ENCODE measurements around the gene SEMA3F. TPM values are rescaled to one million over a fixed set of nuclear protein-coding genes. Genes with fewer than 3 reads are reported as not detected.

SEMA3F gene
- total and polyA plus RNA-seq, 4 donors: 0.60 to 4.8 (median 2.1) TPM

GRCh38 chr3:50132421-50133282 is 22.5 kb upstream of the SEMA3F start:
- Histone ChIP-seq H3K4me3 (ENCODE audit: low read depth in 1 of 3, low read length in 3 of 3) (no peak overlapping the region), H3K9me3 (ENCODE audit: control insufficient read depth in 4 of 4, low read length in 3 of 4) (no peaks in the 10 kb centered on the region), H3K4me1 (ENCODE audit: control insufficient read depth in 4 of 4, insufficient read depth in 4 of 4, low read length in 3 of 4) (no peaks in the 10 kb centered on the region), H3K9ac (ENCODE audit: low read depth in 1 of 2, low read length in 2 of 2) (no peak overlapping the region), H3K36me3 (ENCODE audit: control insufficient read depth in 4 of 4, insufficient read depth in 3 of 4, low read depth in 1 of 4, low read length in 3 of 4) (no peaks in the 10 kb centered on the region), H3K27ac (ENCODE audit: low read depth in 1 of 2, low read length in 2 of 2) (no peak overlapping the region), H3K27me3 (ENCODE audit: control insufficient read depth in 4 of 4, insufficient read depth in 4 of 4, low read length in 3 of 4) (no peaks in the 10 kb centered on the region)
- no peak for TF ChIP-seq JUND (IDR thresholded peaks at IDR 0.05)
- no peak for TF ChIP-seq TAF1 (conservative IDR thresholded peaks at IDR 0.05)
- TF ChIP-seq MAX (IDR thresholded peaks at IDR 0.05): no peak
- no peak for TF ChIP-seq SP1 (IDR thresholded peaks at IDR 0.05)
- TF ChIP-seq NR2F2 (IDR thresholded peaks at IDR 0.05): no peak
- TF ChIP-seq RAD21 (IDR thresholded peaks at IDR 0.05): no peak
- TF ChIP-seq HNF4A (conservative IDR thresholded peaks at IDR 0.05): no peak
- TF ChIP-seq EGR1 (IDR thresholded peaks at IDR 0.05; ENCODE audit: low read depth in 2 of 2): no peak
- no peak for TF ChIP-seq HNF4G (IDR thresholded peaks at IDR 0.05)
- no peak for TF ChIP-seq ZBTB33 (IDR thresholded peaks at IDR 0.05)
- TF ChIP-seq FOXA2 (IDR thresholded peaks at IDR 0.05): no peak
- no peak for TF ChIP-seq FOXA1 (IDR thresholded peaks at IDR 0.05)
- TF ChIP-seq REST (IDR thresholded peaks at IDR 0.05): no peak
- TF ChIP-seq RXRA (IDR thresholded peaks at IDR 0.05): no peak
- no peak for TF ChIP-seq YY1 (IDR thresholded peaks at IDR 0.05)
- TF ChIP-seq GABPA (IDR thresholded peaks at IDR 0.05 in 1 of 2, conservative IDR thresholded peaks at IDR 0.05 in 1 of 2): no peak
- TF ChIP-seq, protein P1, sequence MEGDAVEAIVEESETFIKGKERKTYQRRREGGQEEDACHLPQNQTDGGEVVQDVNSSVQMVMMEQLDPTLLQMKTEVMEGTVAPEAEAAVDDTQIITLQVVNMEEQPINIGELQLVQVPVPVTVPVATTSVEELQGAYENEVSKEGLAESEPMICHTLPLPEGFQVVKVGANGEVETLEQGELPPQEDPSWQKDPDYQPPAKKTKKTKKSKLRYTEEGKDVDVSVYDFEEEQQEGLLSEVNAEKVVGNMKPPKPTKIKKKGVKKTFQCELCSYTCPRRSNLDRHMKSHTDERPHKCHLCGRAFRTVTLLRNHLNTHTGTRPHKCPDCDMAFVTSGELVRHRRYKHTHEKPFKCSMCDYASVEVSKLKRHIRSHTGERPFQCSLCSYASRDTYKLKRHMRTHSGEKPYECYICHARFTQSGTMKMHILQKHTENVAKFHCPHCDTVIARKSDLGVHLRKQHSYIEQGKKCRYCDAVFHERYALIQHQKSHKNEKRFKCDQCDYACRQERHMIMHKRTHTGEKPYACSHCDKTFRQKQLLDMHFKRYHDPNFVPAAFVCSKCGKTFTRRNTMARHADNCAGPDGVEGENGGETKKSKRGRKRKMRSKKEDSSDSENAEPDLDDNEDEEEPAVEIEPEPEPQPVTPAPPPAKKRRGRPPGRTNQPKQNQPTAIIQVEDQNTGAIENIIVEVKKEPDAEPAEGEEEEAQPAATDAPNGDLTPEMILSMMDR (IDR thresholded peaks at IDR 0.05; ENCODE audit: low read depth, low read length, missing input control): no peak
- 75% methylated on average over 6 of the region's 6 CpGs for WGBS
- no peak for DNase-seq (ENCODE audit: low spot score)

All from liver (tissue), 9 donors.